NB4 (cell line): ENCODE data around the gene TRAPPC8.

Experiments used
- TF ChIP-seq, protein P1 (sequence below): IDR thresholded peaks from one replicate; pipeline ENCODE4 v1.5.1; 2012; ENCODE audit warnings: low read depth, low read length
- TF ChIP-seq, protein P2 (sequence below): IDR thresholded peaks from 2 replicates; pipeline ENCODE4 v1.6.1; 2011; ENCODE audit warnings: low read depth, low read length

DNA sequence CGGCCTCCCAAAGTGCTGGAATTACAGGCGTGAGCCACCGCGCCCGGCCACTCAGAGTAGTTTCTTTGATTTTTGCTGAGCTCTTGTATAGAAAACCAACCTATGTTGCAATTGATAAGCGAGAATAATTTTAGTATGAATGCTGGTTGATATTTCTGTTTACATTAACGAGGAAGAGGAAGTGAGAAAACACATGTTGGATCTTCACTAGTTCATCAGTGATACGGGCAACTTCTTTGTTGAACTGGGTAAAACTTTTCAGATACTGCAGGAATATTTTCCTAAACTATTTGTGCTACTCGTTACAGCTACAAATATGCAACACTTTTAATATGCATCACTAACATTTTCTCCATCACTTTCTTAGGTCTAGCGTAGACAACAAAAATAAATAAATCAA lies 114.3 kb downstream of the TRAPPC8 start:
- TF ChIP-seq, protein P1, sequence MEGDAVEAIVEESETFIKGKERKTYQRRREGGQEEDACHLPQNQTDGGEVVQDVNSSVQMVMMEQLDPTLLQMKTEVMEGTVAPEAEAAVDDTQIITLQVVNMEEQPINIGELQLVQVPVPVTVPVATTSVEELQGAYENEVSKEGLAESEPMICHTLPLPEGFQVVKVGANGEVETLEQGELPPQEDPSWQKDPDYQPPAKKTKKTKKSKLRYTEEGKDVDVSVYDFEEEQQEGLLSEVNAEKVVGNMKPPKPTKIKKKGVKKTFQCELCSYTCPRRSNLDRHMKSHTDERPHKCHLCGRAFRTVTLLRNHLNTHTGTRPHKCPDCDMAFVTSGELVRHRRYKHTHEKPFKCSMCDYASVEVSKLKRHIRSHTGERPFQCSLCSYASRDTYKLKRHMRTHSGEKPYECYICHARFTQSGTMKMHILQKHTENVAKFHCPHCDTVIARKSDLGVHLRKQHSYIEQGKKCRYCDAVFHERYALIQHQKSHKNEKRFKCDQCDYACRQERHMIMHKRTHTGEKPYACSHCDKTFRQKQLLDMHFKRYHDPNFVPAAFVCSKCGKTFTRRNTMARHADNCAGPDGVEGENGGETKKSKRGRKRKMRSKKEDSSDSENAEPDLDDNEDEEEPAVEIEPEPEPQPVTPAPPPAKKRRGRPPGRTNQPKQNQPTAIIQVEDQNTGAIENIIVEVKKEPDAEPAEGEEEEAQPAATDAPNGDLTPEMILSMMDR = no peak
- TF ChIP-seq, protein P2, sequence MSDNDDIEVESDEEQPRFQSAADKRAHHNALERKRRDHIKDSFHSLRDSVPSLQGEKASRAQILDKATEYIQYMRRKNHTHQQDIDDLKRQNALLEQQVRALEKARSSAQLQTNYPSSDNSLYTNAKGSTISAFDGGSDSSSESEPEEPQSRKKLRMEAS = no peak
